Subcutaneous abdominal adipose tissue (tissue), 5 donors: ENCODE data around the gene ZDHHC14.
"Not testable (repeated sequence)": the region's sequence is repeated elsewhere in the genome, so short reads cannot be mapped to it uniquely, and the experiment has no call there.

Experiments
- H3K27ac ChIP-seq: one replicate; pipeline ENCODE4 v1.7.0; 2013; ENCODE audit warnings: low read depth, mild to moderate bottlenecking, inconsistent platforms, low read length, moderate library complexity
- H3K27me3 ChIP-seq, 5 donors: one replicate each; pipeline ENCODE4 v1.7.0; 2013; ENCODE audit warnings: low read length in 5 of 5, inconsistent platforms in 1 of 5; ENCODE audit not compliant: control insufficient read depth in 5 of 5, insufficient read depth in 4 of 5
- H3K36me3 ChIP-seq, 5 donors: one replicate each; pipeline ENCODE4 v1.7.0; 2013; ENCODE audit warnings: low read length in 5 of 5; ENCODE audit not compliant: control insufficient read depth in 5 of 5, insufficient read depth in 5 of 5
- H3K4me1 ChIP-seq, 5 donors: one replicate each; pipeline ENCODE4 v1.7.0; 2013; ENCODE audit warnings: low read length in 5 of 5, mild to moderate bottlenecking in 3 of 5, moderate library complexity in 1 of 5; ENCODE audit not compliant: control insufficient read depth in 5 of 5, insufficient read depth in 5 of 5
- H3K4me3 ChIP-seq, 5 donors: one replicate each; pipeline ENCODE4 v1.7.0; 2013; ENCODE audit warnings: low read length in 5 of 5, low read depth in 1 of 5
- H3K9ac ChIP-seq, 5 donors: one replicate each; pipeline ENCODE4 v1.7.0; 2013; ENCODE audit warnings: low read length in 5 of 5, mild to moderate bottlenecking in 4 of 5, moderate library complexity in 3 of 5
- H3K9me3 ChIP-seq, 5 donors: one replicate each; pipeline ENCODE4 v1.7.0; 2013; ENCODE audit warnings: low read length in 5 of 5; ENCODE audit not compliant: control insufficient read depth in 5 of 5
- donor health status: healthy.
- donor health status: healthy.
- donor health status: healthy.
- donor health status: healthy.
- donor health status: healthy.

Gene ZDHHC14

DNA sequence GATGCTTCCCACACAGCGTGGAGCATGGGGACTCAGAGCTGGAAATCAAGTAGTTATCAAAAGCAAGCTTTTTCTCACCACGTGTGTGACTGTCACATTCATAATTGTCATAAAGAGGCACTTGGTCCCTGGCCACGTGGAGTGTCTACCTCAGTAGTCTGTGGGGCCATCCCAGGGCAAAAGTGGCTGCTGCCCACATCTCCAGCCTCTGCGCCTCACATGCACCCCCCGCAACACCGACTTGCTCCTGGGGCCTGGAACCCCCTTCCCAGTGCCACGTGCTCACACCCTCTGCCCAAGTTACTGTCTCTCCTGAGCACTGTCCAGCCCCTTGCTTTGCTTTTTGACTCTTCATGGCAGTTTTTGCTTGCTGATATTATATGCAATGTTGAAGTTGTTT is 308.9 kb downstream of the ZDHHC14 start:
- H3K4me1 ChIP-seq, result peaks cover 6 to 38% (median 12%) of the 10 kb centered on the region in 5 donors
- no peak overlapping the region for H3K9ac ChIP-seq
- H3K27ac ChIP-seq, result no peak overlapping the region
- no peaks in the 10 kb centered on the region for H3K9me3 ChIP-seq
- H3K27me3 ChIP-seq, result no peaks in the 10 kb centered on the region
- no peak overlapping the region for H3K4me3 ChIP-seq
- H3K36me3 ChIP-seq, result no peaks in the 10 kb centered on the region

DNA sequence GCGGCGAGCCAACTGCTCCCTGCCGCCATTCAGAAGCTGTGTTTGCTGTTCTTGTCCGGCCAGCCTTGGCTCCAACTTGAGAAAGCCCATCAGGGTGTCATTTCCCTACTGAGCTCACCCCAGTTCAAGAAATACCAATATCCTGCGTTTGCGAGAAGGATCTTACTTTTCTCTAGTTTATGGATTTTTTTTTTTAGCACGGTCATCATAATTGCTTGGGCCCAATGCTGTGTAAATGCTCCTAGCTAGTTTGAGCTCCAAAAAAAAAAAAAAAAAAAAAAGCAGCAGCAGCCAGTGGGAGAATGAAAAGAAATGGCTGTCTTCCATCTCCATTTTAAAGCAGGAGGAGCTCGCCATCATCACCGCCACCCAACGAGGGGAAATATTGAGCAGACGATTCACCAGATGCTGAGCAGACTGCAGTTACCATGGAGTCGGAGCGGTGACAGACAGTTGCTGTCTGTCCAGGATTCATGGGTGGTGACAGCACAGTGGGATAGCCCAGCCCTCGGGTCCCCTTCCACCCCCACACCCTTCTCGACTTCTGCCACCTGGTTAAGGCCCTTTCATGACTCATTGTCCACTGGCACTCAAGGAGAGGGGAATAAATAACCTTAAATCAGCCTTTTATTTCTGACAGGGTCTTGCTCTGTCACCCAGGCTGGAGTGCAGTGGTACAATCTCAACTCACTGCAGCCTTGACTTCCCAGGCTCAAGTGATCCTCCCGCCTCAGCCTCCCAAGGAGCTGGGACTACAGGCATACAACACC is 309.6 kb downstream of the ZDHHC14 start:
- Histone ChIP-seq H3K36me3 (no peaks in the 10 kb centered on the region), H3K27ac (no peak overlapping the region), H3K27me3 (no peaks in the 10 kb centered on the region), H3K4me3 (no peak overlapping the region), H3K9me3 (no peaks in the 10 kb centered on the region), H3K4me1 (peaks cover 6 to 42% (median 12%) of the 10 kb centered on the region in 5 donors), H3K9ac (no peak overlapping the region)

DNA sequence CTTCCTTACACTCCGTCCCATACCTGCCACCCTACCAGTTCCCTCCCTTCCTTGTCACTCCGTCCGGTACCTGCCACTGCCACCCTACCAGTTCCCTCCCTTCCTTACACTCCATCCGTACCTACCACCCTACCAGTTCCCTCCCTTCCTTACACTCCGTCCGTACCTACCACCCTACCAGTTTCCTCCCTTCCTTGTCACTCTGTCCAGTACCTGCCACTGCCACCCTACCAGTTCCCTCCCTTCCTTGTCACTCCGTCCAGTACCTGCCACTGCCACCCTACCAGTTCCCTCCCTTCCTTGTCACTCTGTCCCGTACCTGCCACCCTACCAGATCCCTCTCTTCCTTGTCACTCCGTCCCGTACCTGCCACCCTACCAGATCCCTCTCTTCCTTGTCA is 310.6 kb downstream of the ZDHHC14 start:
- not testable (repeated sequence) for H3K4me3 ChIP-seq, H3K27ac ChIP-seq, H3K9me3 ChIP-seq, H3K9ac ChIP-seq, H3K27me3 ChIP-seq, H3K36me3 ChIP-seq
- H3K4me1 ChIP-seq, result peaks cover 6 to 42% (median 12%) of the 10 kb centered on the region in 5 donors

- Histone ChIP-seq H3K4me1 (peaks cover 5 to 31% (median 6%) of the 10 kb centered on the region in 5 donors), H3K36me3 (no peaks in the 10 kb centered on the region), H3K27ac (peak overlapping the region; percentile 8), H3K27me3 (no peaks in the 10 kb centered on the region), H3K9ac (no peak overlapping the region), H3K9me3 (peaks cover 0 to 5% (median 0%) of the 10 kb centered on the region in 5 donors), H3K4me3 (no peak overlapping the region)
Measured at GRCh38 chr6:157693867-157694266, 312.9 kb downstream of the ZDHHC14 start.

DNA sequence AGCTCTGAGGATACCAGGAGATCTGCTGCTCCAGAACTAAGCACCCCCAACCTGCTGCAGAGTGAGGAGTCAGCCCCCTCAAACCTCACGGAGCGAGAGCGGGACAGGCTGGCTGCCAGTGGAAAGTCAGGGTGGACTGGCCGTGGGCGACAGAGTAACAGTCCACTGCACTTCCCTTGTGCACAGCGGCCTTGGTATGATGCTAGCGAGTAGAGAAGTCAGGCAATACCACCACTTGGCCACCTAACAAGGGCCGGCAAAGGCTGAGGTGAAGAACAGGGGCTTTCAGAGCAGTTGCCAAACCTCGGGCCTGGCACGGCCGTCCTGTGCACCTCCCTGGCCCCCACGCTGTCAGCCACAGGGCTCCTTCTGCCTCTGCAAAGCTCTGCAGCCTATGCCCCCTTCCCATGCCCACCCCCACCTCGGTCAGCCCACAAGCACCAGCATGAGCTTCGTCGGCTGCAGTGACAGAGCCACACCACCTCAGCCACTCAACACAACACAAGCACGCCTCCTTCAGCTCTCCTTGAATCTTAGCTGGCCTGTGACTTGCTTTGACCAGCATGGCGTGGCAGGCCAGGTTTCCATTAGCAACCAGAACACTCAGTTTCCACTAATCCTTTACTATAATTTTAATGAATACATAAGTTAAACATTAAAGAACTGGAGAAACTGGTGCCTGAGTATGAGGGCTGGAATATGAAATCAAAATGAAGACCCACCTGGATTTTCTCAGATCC is 314.5 kb downstream of the ZDHHC14 start:
- Histone ChIP-seq H3K9ac (no peak overlapping the region), H3K9me3 (peaks cover 0 to 5% (median 0%) of the 10 kb centered on the region in 5 donors), H3K27me3 (no peaks in the 10 kb centered on the region), H3K36me3 (no peaks in the 10 kb centered on the region), H3K4me3 (no peak overlapping the region), H3K4me1 (peaks cover 0 to 24% (median 2%) of the 10 kb centered on the region in 5 donors), H3K27ac (no peak overlapping the region)

DNA sequence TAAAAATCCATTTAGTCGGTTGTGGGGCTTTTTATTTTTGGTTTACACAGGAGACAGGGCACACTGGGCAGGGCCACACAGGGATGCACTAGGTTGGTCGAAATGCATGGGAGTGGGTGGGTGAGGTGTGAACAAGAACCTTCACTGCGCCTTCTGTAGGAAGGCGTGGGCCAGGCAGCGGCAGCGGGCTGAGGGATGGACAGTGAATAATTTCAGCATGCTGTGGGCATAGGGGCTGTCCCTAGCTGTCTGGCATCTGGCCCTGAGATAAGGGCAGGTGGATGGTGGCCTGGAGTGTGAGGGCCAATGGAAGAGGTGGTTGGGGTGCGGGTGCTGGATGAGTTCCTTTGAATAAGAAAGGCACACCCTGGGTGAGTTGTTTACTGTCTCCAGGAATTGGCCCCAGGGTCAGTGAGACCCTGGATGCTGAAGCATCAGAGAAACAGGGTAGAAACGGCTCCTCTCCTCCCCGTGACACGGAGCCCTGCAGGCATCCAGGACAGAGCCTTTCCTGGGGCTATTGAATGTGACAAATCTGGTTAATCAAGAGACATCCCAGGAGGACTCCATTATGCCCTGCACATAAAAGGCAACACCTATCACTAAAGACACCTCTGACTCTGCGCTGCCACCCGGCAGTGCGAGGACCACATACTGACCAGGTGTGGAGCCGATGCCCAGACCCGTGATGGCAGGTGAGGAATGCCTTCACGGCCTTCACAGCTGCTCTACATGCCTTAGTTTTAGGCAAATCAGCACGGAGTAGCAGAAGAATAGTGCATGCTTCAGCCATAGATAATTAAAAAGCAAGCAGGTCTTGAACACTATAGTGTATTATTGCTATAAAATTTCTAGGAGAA is 319.0 kb downstream of the ZDHHC14 start:
- Histone ChIP-seq H3K9ac (no peak overlapping the region), H3K4me3 (no peak overlapping the region), H3K27ac (no peak overlapping the region), H3K27me3 (no peaks in the 10 kb centered on the region), H3K4me1 (peaks cover 0 to 2% (median 0%) of the 10 kb centered on the region in 5 donors), H3K36me3 (no peaks in the 10 kb centered on the region), H3K9me3 (peaks cover 0 to 5% (median 0%) of the 10 kb centered on the region in 5 donors)

GRCh38 chr6:157706351-157706750 is 325.4 kb downstream of the ZDHHC14 start:
- not testable (repeated sequence) for H3K9me3 ChIP-seq, H3K27me3 ChIP-seq, H3K9ac ChIP-seq, H3K4me3 ChIP-seq, H3K36me3 ChIP-seq, H3K27ac ChIP-seq
- peaks cover under 1 to 11% (median 3%) of the 10 kb centered on the region in 5 donors for H3K4me1 ChIP-seq

GRCh38 chr6:157706883-157707282 is 325.9 kb downstream of the ZDHHC14 start:
- H3K4me1 ChIP-seq, result peaks cover 1 to 14% (median 7%) of the 10 kb centered on the region in 5 donors
- no peaks in the 10 kb centered on the region for H3K36me3 ChIP-seq
- no peaks in the 10 kb centered on the region for H3K9me3 ChIP-seq
- no peak overlapping the region for H3K4me3 ChIP-seq
- H3K9ac ChIP-seq, result no peak overlapping the region
- H3K27ac ChIP-seq, result no peak overlapping the region
- H3K27me3 ChIP-seq, result no peaks in the 10 kb centered on the region

DNA sequence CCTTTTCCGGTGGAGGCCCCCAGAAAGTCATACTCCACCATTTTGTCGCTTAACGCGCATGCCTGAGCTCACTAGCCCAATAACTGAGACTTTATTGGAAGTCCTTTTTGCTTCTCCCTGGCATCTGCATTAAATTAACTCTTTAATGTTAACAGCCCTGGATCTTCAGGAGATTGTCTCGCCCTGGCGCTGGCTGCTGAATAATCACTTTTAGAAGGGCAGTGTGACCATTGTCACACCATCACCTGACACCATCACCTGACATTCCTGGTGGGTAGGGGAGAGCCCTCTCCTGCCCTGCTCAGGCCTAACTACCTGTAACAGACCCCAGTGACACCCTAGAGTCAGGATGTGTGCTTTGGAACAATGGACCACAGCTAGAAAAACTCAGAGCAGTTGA is 326.6 kb downstream of the ZDHHC14 start:
- Histone ChIP-seq H3K4me1 (peaks cover 1 to 14% (median 7%) of the 10 kb centered on the region in 5 donors), H3K4me3 (no peak overlapping the region), H3K9me3 (no peaks in the 10 kb centered on the region), H3K36me3 (no peaks in the 10 kb centered on the region), H3K9ac (no peak overlapping the region), H3K27me3 (no peaks in the 10 kb centered on the region), H3K27ac (no peak overlapping the region)
